KMS-11 (cell line): ENCODE results near the gene GTF2B.
A peak's percentile ranks its signal among the peaks of the same experiment; 100 is the strongest.
"Not testable (repeated sequence)": the region's sequence is repeated elsewhere in the genome, so short reads cannot be mapped to it uniquely, and the experiment has no call there.

Experiments
- H2AFZ ChIP-seq: fragments of 200-600 bp; sonication (generic); 2 replicates; pipeline ENCODE4 v1.6.1; 2016; ENCODE audit warnings: antibody characterized with exemption, mixed run types, low read depth
- H3K27ac ChIP-seq: fragments of 200-600 bp; sonication (generic); 2 replicates; pipeline ENCODE4 v1.6.1; 2016; ENCODE audit warnings: mild to moderate bottlenecking, mixed run types
- H3K27me3 ChIP-seq: fragments of 200-600 bp; sonication (generic); 2 replicates; pipeline ENCODE4 v1.6.1; 2017; ENCODE audit warnings: mild to moderate bottlenecking, low read depth, mixed run types, moderate library complexity; ENCODE audit not compliant: insufficient read depth
- H3K36me3 ChIP-seq: fragments of 200-600 bp; sonication (generic); 2 replicates; pipeline ENCODE4 v1.6.1; 2017; ENCODE audit warnings: mild to moderate bottlenecking, mixed run types; ENCODE audit not compliant: insufficient read depth
- H3K4me1 ChIP-seq: fragments of 200-600 bp; sonication (generic); 2 replicates; pipeline ENCODE4 v1.6.1; 2016; ENCODE audit warnings: mild to moderate bottlenecking, low read depth, mixed run types; ENCODE audit not compliant: poor library complexity, severe bottlenecking
- H3K4me2 ChIP-seq: fragments of 200-600 bp; sonication (generic); 2 replicates; pipeline ENCODE4 v1.7.0; 2016; ENCODE audit warnings: mild to moderate bottlenecking, mixed run types
- H3K4me3 ChIP-seq: fragments of 200-600 bp; sonication (generic); IDR thresholded peaks from 2 replicates; pipeline ENCODE4 v1.6.1; 2017; ENCODE audit warnings: low read depth, low read length, mixed read lengths; ENCODE audit not compliant: insufficient read depth
- H3K79me2 ChIP-seq: fragments of 200-600 bp; sonication (generic); 2 replicates; pipeline ENCODE4 v1.6.1; 2016; ENCODE audit warnings: low read depth, mixed run types; ENCODE audit not compliant: insufficient read depth
- H3K9ac ChIP-seq: fragments of 200-600 bp; sonication (generic); 2 replicates; pipeline ENCODE4 v1.6.1; 2016; ENCODE audit warnings: mild to moderate bottlenecking, mixed run types
- H4K20me1 ChIP-seq: fragments of 200-600 bp; sonication (generic); 2 replicates; pipeline ENCODE4 v1.6.1; 2016; ENCODE audit warnings: mild to moderate bottlenecking, mixed run types; ENCODE audit not compliant: insufficient read depth
- CTCF ChIP-seq: fragments of 200-600 bp; sonication (generic); conservative IDR thresholded peaks from 2 replicates; pipeline ENCODE4 v1.6.1; 2017; ENCODE audit warnings: low read depth, mild to moderate bottlenecking, antibody characterized with exemption, low read length, moderate library complexity, mixed read lengths

GTF2B gene

GRCh38 chr1:88883156-88883555 is 8.2 kb downstream of the GTF2B start:
- Histone ChIP-seq H3K4me1 (peaks cover 10% of the 10 kb centered on the region), H3K36me3 (no peaks in the 10 kb centered on the region), H3K27me3 (no peaks in the 10 kb centered on the region), H3K27ac (no peak overlapping the region), H3K9ac (no peak overlapping the region), H4K20me1 (no peaks in the 10 kb centered on the region), H2AFZ (no peak overlapping the region), H3K4me3 (no peak overlapping the region), H3K4me2 (no peak overlapping the region), H3K79me2 (peaks cover 8% of the 10 kb centered on the region)
- no peak for TF ChIP-seq CTCF

DNA sequence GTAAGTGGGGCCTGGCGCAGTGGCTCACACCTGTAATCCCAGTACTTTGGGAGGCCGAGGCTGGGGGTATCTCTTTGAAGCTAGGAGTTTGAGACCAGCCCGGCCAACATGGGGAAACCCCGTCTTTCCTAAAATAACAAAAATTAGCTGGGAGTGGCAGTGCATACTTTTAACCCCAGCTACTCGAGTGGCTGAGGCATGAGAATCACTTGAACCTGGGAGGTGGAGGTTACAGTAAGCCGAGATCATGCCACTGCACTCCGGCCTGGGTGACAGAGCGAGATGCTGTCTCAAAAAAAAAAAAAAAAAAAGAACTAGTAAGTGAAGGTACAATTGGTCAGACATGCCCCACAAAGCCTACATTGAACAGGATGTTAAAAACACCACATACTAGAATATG is 10.7 kb downstream of the GTF2B start:
- not testable (repeated sequence) for H3K4me2 ChIP-seq, H2AFZ ChIP-seq, H3K27me3 ChIP-seq, H3K4me1 ChIP-seq, H3K4me3 ChIP-seq, H3K9ac ChIP-seq, H3K36me3 ChIP-seq, H3K27ac ChIP-seq, H4K20me1 ChIP-seq
- H3K79me2 ChIP-seq = peaks cover 14% of the 10 kb centered on the region; the same call in 1 of the 2 replicates

GRCh38 chr1:88878731-88879130 is 12.6 kb downstream of the GTF2B start:
- Histone ChIP-seq H3K9ac (no peak overlapping the region), H4K20me1 (no peaks in the 10 kb centered on the region)
- no peak for TF ChIP-seq CTCF

GRCh38 chr1:88877911-88878310 is 13.5 kb downstream of the GTF2B start:
- Histone ChIP-seq H3K4me3 (no peak overlapping the region), H3K27me3 (no peaks in the 10 kb centered on the region), H3K27ac (no peak overlapping the region), H3K4me1 (peaks cover 5% of the 10 kb centered on the region), H3K36me3 (no peaks in the 10 kb centered on the region), H2AFZ (no peak overlapping the region), H3K4me2 (no peak overlapping the region), H3K79me2 (peaks cover 18% of the 10 kb centered on the region; the same call in 1 of the 2 replicates), H4K20me1 (no peaks in the 10 kb centered on the region), H3K9ac (no peak overlapping the region)
- no peak for TF ChIP-seq CTCF

More at GRCh38 chr1:88878731-88879130, 12.6 kb downstream of the GTF2B start:
- Histone ChIP-seq H3K27ac (no peak overlapping the region), H3K79me2 (peaks cover 18% of the 10 kb centered on the region; the same call in 1 of the 2 replicates), H3K36me3 (no peaks in the 10 kb centered on the region), H3K4me1 (peaks cover 5% of the 10 kb centered on the region), H2AFZ (no peak overlapping the region), H3K27me3 (no peaks in the 10 kb centered on the region), H3K4me2 (no peak overlapping the region), H3K4me3 (no peak overlapping the region)

GRCh38 chr1:88877382-88877825 is 14.0 kb downstream of the GTF2B start:
- H3K27ac ChIP-seq = no peak overlapping the region
- H3K79me2 ChIP-seq = peaks cover 18% of the 10 kb centered on the region; the same call in 1 of the 2 replicates
- H3K4me2 ChIP-seq = no peak overlapping the region
- no peaks in the 10 kb centered on the region for H3K36me3 ChIP-seq
- H3K4me1 ChIP-seq = peaks cover 5% of the 10 kb centered on the region
- no peaks in the 10 kb centered on the region for H4K20me1 ChIP-seq
- H3K9ac ChIP-seq = no peak overlapping the region
- no peak overlapping the region for H3K4me3 ChIP-seq
- no peaks in the 10 kb centered on the region for H3K27me3 ChIP-seq
- TF ChIP-seq CTCF = peak; percentile 83
- H2AFZ ChIP-seq = no peak overlapping the region
